ENCODE measurements around the gene WDR18.
"Not testable (repeated sequence)": the region's sequence is repeated elsewhere in the genome, so short reads cannot be mapped to it uniquely, and the experiment has no call there.

WDR18 gene

DNA sequence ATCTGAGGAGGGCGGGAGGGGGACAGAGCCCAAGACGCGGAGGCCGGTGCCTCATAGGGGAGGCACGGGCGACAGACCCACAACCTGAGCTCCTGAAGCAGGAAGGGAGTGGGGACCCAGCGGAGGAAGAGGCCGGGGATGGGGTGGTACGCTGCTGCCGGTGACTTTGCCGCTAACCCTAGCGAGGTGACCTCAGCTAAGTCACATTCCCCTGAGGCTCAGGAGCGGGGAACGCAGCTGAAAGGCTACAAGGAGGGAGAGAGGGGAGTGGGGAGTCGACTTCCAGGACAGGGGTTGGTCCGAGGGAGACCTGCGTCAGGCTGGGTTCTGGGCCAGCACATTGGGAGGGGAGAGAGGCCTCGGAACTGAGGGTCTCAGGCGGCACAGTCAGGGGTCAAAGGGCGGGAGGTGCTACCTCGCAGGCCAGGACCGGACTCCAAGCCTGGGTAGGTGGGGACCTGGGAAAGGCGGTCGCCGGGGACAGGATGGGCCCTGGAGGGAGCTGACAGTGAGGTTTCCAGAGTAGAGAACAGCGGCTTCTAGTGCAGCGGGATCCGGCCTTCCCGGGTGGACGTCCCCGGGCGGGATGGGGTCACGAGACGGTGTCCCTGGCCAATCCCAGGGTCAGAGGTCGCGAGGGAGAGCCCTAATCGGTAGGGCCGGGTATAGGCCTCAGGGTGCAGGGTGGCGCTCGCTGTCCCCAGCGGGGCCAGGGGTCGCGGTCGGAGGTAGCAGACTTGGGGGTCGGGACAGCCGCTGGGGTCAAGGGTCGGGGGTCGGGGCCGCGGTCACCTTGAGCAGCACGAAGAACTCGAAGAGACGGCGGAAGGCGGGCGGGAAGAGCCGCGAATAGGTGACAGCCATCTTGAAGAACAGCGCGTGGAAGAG lies 36.1 kb downstream of the WDR18 start:
- TF ChIP-seq YY1 (IDR thresholded peaks at IDR 0.05; ENCODE audit: insufficient read depth, insufficient read length) (no peak), ZNF274 (IDR thresholded peaks at IDR 0.05; ENCODE audit: low read depth, low read length) (no peak), SUZ12 (IDR thresholded peaks at IDR 0.05; ENCODE audit: extremely low read depth, insufficient read depth, insufficient read length) (no peak)
- peak overlapping the region; percentile 96 for H3K4me3 ChIP-seq (ENCODE audit: insufficient read length, low read depth)
- peak overlapping the region; percentile 98 for H3K9ac ChIP-seq (ENCODE audit: insufficient read length, low read depth)
- no peaks in the 10 kb centered on the region for H3K27me3 ChIP-seq (ENCODE audit: insufficient read depth, insufficient read length)
- no peak for DNase-seq (ENCODE audit: low read depth, low spot score)
- peaks cover 40% of the 10 kb centered on the region for H3K4me1 ChIP-seq (ENCODE audit: insufficient read depth, insufficient read length)
- peaks cover 42% of the 10 kb centered on the region for H3K36me3 ChIP-seq (ENCODE audit: insufficient read depth, insufficient read length, low read length)
- H3K9me3 ChIP-seq (ENCODE audit: insufficient read depth, low read length) = no peaks in the 10 kb centered on the region

DNA sequence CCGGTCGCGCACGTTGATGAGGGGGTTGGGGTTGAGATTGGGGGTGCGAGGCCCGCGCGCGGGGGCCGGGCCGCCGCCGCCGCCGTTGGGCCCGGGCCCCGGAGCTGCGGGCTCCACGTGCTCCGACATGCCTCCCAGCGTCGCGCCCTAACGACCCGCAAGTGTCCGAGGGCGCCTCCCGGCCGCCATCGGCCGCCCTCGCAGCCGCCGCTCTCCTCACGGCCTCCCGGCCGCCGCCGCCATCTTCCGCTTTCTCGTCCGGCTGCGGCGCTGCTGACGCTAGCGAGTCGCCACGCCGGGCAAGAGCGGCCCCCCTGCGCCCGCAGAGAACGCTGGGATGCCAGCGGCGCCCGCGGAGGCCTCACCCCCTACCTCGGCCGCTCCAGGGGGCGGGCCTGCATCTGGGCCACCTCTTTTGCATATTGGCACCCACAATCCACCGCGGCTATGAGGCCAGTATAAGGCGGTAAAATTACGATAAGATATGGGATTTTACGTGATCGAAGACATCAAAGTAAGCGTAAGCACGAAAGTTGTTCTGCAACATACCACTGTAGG lies 36.8 kb downstream of the WDR18 start, which contains the start of gene TMEM259:
TSS of gene TMEM259 (minus strand) at position 256 of the 558 bp plus-strand sequence. CDS start at position 129, 127 bp downstream.
- H3K4me3 ChIP-seq (ENCODE audit: insufficient read length, low read depth) = peak within 1 kb of the TSS; percentile 96
- TF ChIP-seq YY1 (IDR thresholded peaks at IDR 0.05; ENCODE audit: insufficient read depth, insufficient read length) = peak; percentile 71
- no peak for TF ChIP-seq ZNF274 (IDR thresholded peaks at IDR 0.05; ENCODE audit: low read depth, low read length)
- H3K27me3 ChIP-seq (ENCODE audit: insufficient read depth, insufficient read length) = no peaks in the 10 kb centered on the region
- H3K36me3 ChIP-seq (ENCODE audit: insufficient read depth, insufficient read length, low read length) = peaks cover 36% of the 10 kb centered on the region
- DNase-seq (ENCODE audit: low read depth, low spot score) = peak; percentile 95
- H3K9ac ChIP-seq (ENCODE audit: insufficient read length, low read depth) = peak within 1 kb of the TSS; percentile 98
- H3K9me3 ChIP-seq (ENCODE audit: insufficient read depth, low read length) = no peaks in the 10 kb centered on the region
- peaks cover 33% of the 10 kb centered on the region for H3K4me1 ChIP-seq (ENCODE audit: insufficient read depth, insufficient read length)

DNA sequence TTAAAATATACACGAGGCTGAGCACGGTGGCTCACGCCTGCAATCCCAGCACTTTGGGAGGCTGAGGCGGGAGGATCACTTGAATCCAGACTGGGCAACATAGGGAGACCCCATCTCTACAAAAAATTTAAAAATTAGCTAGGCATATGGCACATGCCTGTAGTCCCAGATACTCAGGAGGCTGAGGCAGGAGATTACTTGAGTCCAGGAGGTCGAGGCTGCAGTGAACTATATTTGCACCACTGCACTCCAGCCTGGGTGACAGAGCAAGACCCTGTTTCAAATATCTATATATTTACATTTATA lies 39.7 kb downstream of the WDR18 start:
- DNase-seq (ENCODE audit: low read depth, low spot score); H3K4me3 ChIP-seq (ENCODE audit: insufficient read length, low read depth); H3K27me3 ChIP-seq (ENCODE audit: insufficient read depth, insufficient read length); H3K9ac ChIP-seq (ENCODE audit: insufficient read length, low read depth); H3K9me3 ChIP-seq (ENCODE audit: insufficient read depth, low read length): not testable (repeated sequence)
- Histone ChIP-seq H3K4me1 (ENCODE audit: insufficient read depth, insufficient read length) (peaks cover 12% of the 10 kb centered on the region), H3K36me3 (ENCODE audit: insufficient read depth, insufficient read length, low read length) (peaks cover 27% of the 10 kb centered on the region)

DNA sequence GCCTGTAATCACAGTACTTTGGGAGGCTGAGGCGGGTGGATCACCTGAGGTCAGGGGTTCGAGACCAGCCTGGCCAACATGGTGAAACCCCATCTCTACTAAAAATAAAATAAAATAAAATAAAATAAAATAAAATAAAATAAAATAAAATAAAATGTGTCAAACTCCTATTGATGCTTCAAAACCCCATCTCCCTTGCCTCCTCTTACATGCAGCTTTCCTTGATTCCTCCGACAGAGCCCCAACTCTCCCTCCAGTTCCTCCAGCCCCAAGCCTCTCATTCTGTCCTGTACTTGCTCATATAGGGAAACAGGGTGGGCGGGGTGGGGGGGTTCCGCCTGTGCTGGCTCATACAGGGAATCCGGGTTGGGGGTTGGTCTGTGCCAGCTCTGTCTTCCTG lies 40.9 kb downstream of the WDR18 start:
- peaks cover 26% of the 10 kb centered on the region for H3K36me3 ChIP-seq (ENCODE audit: insufficient read depth, insufficient read length, low read length)
- not testable (repeated sequence) for DNase-seq (ENCODE audit: low read depth, low spot score); H3K27me3 ChIP-seq (ENCODE audit: insufficient read depth, insufficient read length); H3K9me3 ChIP-seq (ENCODE audit: insufficient read depth, low read length); H3K4me1 ChIP-seq (ENCODE audit: insufficient read depth, insufficient read length); H3K4me3 ChIP-seq (ENCODE audit: insufficient read length, low read depth); H3K9ac ChIP-seq (ENCODE audit: insufficient read length, low read depth)

DNA sequence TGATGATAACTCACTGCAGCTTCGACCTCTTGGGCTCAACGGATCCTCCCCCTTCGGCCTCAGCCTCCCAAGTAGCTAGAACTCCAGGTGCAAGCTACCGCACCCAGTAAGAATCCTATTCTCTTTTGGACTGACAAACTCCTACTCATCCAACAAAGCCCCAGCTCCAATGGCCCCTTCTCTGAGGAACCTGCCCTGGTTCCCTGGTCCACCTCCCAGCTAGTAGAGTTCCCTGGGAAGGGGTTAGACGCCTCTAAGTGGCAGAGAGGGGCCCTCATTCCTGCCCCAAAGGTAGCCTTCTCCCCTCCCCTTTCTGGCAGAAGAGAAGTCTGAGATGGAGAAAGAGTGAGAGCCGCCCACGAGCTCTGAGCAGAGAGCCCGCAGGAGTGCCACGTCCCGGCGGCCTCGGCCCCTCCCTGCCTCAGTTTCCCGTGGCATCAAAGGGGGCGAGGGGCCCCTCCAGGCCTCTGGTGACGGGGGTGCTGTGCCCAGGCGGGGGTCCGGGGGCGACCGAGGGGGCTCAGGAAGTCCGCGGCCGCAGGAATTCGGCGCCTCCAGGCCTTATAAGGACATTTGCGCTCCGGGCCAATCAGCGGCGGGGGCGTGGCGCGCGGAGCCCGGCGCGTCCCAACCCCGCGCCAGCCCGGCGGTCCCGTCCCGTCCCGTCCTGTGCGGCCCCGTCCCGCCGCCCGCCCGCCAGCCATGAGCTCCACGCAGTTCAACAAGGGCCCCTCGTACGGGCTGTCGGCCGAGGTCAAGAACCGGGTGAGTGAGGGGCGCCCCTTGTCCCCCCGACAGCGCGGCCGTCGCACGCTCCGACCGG lies 42.0 kb downstream of the WDR18 start, which contains the start of gene CNN2:
TSS of gene CNN2 (plus strand) at position 649 of the 823 bp plus-strand sequence. CDS start at position 703, 54 bp downstream.
- Histone ChIP-seq H3K36me3 (ENCODE audit: insufficient read depth, insufficient read length, low read length) (peaks cover 31% of the 10 kb centered on the region), H3K9me3 (ENCODE audit: insufficient read depth, low read length) (no peaks in the 10 kb centered on the region), H3K4me1 (ENCODE audit: insufficient read depth, insufficient read length) (peaks cover 5% of the 10 kb centered on the region), H3K27me3 (ENCODE audit: insufficient read depth, insufficient read length) (no peaks in the 10 kb centered on the region), H3K9ac (ENCODE audit: insufficient read length, low read depth) (peak within 1 kb of the TSS; percentile 94), H3K4me3 (ENCODE audit: insufficient read length, low read depth) (peak within 1 kb of the TSS; percentile 91)
- no peak for TF ChIP-seq YY1 (IDR thresholded peaks at IDR 0.05; ENCODE audit: insufficient read depth, insufficient read length)
- no peak for TF ChIP-seq ZNF274 (IDR thresholded peaks at IDR 0.05; ENCODE audit: low read depth, low read length)
- TF ChIP-seq SUZ12 (IDR thresholded peaks at IDR 0.05; ENCODE audit: extremely low read depth, insufficient read depth, insufficient read length) = no peak
- no peak for DNase-seq (ENCODE audit: low read depth, low spot score)

DNA sequence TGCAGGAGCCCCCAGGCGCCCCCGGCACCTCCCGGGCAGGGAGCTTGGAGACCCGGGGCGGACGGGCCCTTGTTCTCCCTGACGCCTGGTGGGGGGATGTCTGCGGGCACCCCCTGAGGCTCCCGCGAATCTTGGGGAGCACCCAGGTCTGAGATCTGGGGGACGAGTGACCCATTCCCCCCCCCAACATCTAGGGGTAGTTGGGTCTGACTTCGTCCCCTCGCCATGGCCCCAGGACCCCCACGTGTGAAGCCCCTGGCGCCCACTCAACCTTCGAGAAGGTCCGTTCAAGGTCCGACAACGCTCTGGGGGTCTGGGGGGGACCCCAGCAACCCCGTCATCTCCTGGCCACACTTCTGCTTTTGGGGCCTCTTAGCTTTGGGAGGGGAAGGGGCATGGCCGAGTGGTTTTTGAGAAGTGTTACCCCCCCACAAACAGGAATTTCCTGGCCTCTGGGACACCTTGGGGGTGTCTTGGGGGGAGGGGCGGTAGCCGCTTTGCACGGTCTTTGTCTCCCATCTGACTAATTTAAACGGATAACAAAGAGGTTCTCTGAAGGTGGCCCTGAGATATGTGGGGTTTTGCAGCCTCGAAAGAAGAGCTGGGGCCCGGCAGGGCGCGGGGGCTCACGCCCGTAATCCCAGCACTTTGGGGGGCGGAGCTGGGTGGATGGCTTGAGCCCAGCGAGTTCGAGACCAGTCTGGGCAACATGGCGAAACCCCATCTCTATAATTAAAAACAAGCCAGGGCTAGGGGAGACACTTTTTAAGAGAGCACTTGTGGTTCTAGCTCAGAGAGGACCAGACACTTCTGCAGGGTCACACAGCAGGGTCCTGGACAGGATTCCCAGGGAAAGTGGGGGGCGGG lies 42.9 kb downstream of the WDR18 start:
- Histone ChIP-seq H3K4me1 (ENCODE audit: insufficient read depth, insufficient read length) (peaks cover 5% of the 10 kb centered on the region), H3K9ac (ENCODE audit: insufficient read length, low read depth) (peak overlapping the region; percentile 94), H3K9me3 (ENCODE audit: insufficient read depth, low read length) (no peaks in the 10 kb centered on the region), H3K36me3 (ENCODE audit: insufficient read depth, insufficient read length, low read length) (peaks cover 38% of the 10 kb centered on the region), H3K27me3 (ENCODE audit: insufficient read depth, insufficient read length) (no peaks in the 10 kb centered on the region), H3K4me3 (ENCODE audit: insufficient read length, low read depth) (peak overlapping the region; percentile 91)
- TF ChIP-seq YY1 (IDR thresholded peaks at IDR 0.05; ENCODE audit: insufficient read depth, insufficient read length) (no peak), SUZ12 (IDR thresholded peaks at IDR 0.05; ENCODE audit: extremely low read depth, insufficient read depth, insufficient read length) (no peak), ZNF274 (IDR thresholded peaks at IDR 0.05; ENCODE audit: low read depth, low read length) (no peak)
- DNase-seq (ENCODE audit: low read depth, low spot score) = no peak

Data from NT2/D1 (cell line).